Measurements from ENCODE around the gene C2CD5.

DNA sequence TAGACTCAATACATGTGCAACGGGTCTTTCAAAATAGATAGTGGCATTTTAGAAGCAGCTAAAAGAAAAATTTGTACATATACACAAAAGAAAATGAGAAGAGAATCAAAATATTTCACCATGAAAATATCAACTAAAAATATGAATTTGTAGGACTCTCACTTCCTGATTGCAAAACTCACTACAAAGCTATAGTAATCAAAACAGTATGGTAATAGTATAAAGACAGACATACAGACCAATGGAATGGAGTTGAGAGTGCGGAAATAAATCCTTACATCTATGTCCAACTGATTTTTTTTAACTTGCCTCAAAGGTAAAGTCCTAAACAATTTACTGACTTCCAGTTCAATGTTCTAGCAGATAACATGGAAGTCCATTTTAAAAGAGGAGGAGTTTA lies 13.1 kb downstream of the C2CD5 start:
- TF ChIP-seq CTCF (IDR thresholded peaks at IDR 0.05) (no peak), POLR2A (IDR thresholded peaks at IDR 0.05) (no peak)
